Stimulated activated CD8-positive, alpha-beta memory T cell treated with anti-CD3 and anti-CD28 coated beads, Interleukin-2, amount 100 ng/mL, for 1 hour (primary cell): ENCODE results near the gene CSF3.
A peak's percentile ranks its signal among the peaks of the same experiment; 100 is the strongest.

Experiments
- DNase-seq, 2 donors: peaks; one replicate each; pipeline ENCODE4 v3.0.0-alpha.2; 2020; ENCODE audit warnings: low read depth in 2 of 2

CSF3 gene

GRCh38 chr17:40060887-40061608 lies 45.8 kb downstream of the CSF3 start:
- no peak for DNase-seq

GRCh38 chr17:40061609-40062038 lies 46.4 kb downstream of the CSF3 start:
- no peak for DNase-seq

GRCh38 chr17:40062329-40063186 lies 47.3 kb downstream of the CSF3 start, which contains the start of gene THRA:
TSS of gene THRA (plus strand) at chr17:40062965. CDS start at chr17:40074489, 11,524 bp downstream.
- peak; percentile 38 to 47 for DNase-seq

GRCh38 chr17:40063187-40063771 lies 48.0 kb downstream of the CSF3 start:
- DNase-seq, result no peak

- no peak for DNase-seq
Measured at GRCh38 chr17:40063901-40064531, 48.8 kb downstream of the CSF3 start.

- no peak for DNase-seq
Measured at GRCh38 chr17:40064971-40065768, 49.9 kb downstream of the CSF3 start.

- no peak for DNase-seq
Measured at GRCh38 chr17:40065769-40066510, 50.7 kb downstream of the CSF3 start.
